KOPT-K1 (cell line): ENCODE results near the gene NUP62.

Experiments
- H3K27ac ChIP-seq: fragments of 200-600 bp; sonication (generic); 2 replicates; pipeline ENCODE4 v1.5.1; 2016; ENCODE audit warnings: antibody characterized with exemption, mild to moderate bottlenecking, low read depth, low read length; ENCODE audit not compliant: poor library complexity, severe bottlenecking
- H3K36me3 ChIP-seq: fragments of 200-600 bp; sonication (generic); 2 replicates; pipeline ENCODE4 v1.5.1; 2017; ENCODE audit warnings: antibody characterized with exemption, mild to moderate bottlenecking, low read length, moderate library complexity; ENCODE audit not compliant: insufficient read depth
- H3K9me3 ChIP-seq: fragments of 200-600 bp; sonication (generic); 2 replicates; pipeline ENCODE4 v1.5.1; 2017; ENCODE audit warnings: antibody characterized with exemption, low read length, mild to moderate bottlenecking; ENCODE audit not compliant: insufficient read depth, poor library complexity, severe bottlenecking

The NUP62 gene

DNA sequence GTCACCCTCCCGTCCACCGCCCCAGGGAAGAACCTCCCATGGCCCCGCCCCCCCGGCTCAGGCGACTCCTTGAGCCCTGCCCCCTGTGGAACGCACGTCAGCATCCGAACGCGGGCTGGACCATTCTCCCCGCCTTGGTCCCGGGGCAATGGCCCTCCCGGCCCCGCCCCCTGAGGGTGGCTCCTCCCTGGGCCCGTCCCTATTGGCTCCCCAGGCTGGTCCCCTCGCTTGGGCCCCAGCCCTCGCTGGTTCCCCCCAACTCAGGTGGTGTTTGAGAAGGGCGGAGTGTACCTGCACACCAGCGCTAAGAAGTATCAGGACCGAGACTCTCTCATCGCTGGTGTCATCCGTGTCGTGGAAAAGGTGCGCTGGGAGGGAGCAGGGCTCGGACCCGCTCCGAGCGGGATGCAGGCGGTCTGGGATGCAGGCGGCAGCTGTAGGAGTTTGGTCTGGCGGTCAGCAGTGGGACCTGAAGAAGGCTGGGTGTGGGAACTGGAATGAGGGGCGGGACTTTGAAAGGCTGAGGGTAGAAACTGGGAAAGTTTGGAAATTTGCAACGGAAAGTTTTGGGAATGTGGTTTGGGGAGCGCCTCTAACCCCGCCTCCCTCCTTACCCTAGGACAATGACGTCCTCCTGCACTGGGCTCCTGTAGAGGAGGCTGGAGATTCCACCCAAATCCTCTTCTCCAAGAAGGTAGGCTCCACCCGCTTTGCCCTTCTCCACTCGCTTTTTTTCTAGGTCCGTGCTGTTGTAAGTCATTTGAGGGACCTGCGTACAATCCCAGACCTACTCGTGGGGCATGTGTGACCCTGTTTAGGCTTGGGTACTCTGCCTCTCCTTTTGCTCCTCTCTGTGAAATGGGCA lies 51.2 kb downstream of the NUP62 start:
- Histone ChIP-seq H3K9me3 (no peaks in the 10 kb centered on the region), H3K27ac (peak overlapping the region; percentile 96), H3K36me3 (peaks cover 26% of the 10 kb centered on the region; the same call in 1 of the 2 replicates)

DNA sequence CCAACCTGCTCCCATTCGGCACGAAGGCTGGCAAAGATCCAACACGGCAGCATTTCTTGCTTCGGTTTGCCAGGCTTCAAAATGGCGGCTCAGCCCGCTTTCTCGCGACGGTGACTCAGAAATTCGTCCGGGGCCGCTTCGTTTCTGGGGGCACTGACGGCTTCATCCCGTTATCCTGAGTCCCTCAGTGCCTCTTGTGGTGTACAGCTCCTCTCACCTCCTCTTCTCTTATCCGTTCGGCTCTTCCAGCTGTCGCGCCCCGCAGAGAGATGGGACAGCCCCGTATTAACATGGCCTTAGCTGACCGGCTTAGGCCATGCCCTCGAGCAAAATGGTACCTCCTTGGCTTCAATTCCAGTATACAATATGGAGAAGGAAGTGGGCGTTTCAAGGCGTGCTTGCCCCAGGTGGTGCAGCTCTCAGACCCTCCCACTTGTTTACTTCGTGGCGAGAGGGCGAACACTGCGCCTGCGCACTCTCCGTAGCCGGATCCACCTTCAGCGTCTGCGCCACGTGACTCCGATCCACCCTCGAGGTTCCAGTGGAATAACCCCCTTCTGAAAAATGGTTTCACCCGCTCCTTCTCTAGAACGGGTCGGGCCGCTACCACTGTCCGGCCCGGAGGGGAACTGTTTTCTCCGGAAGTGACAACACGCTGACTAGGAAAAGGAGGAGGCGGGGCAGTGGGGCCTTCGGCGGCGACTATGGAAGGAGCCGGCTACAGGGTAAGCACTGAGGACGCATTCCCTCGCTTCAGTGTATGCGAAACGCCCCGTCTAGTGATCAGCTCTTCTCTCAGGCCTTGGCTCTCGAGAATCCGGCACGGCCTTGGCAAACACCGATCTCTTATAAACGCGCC lies 52.1 kb downstream of the NUP62 start, which contains the start of the genes AKT1S1 and TBC1D17:
Gene AKT1S1 (minus strand): TSS at position 336 of the 859 bp plus-strand sequence. CDS start 4,060 bp downstream, outside the sequence.
Gene TBC1D17 (plus strand): TSS at position 683 of the 859 bp plus-strand sequence. CDS start 22 bp downstream, at position 705.
- Histone ChIP-seq H3K36me3 (peaks cover 17% of the 10 kb centered on the region; the same call in 1 of the 2 replicates), H3K9me3 (no peaks in the 10 kb centered on the region), H3K27ac (peak within 1 kb of the TSS; percentile 96)

DNA sequence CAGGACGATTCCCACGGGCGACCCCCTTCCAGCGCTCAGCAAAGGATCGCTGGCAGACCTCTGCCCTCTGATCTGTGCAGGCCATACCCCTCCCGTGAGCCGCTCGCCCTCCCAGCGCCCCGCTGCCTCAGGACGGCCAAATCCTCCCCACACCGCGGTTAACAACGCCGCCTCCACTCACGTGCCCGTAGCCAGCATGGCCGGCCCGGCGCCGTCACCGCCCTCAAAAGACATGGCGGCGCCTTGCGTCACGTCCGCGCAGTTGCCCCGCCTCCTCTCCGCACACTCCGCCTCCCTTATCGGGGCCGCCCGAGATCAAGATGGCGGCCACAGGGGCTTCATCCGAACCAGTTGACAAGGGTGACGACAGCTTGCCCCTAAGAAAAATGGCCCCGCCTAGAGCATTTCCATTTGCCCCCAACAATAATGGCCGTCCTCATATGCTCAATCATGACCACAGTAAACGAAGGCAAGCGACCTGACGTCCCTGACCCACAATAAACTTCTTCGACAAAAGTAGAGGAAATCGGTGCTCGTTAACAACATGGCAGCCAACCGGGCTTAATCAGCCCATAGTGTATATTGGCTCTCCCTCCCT lies 52.8 kb downstream of the NUP62 start:
- no peaks in the 10 kb centered on the region for H3K9me3 ChIP-seq
- peak overlapping the region; percentile 96 for H3K27ac ChIP-seq
- H3K36me3 ChIP-seq: peaks cover 15% of the 10 kb centered on the region; the same call in 1 of the 2 replicates

DNA sequence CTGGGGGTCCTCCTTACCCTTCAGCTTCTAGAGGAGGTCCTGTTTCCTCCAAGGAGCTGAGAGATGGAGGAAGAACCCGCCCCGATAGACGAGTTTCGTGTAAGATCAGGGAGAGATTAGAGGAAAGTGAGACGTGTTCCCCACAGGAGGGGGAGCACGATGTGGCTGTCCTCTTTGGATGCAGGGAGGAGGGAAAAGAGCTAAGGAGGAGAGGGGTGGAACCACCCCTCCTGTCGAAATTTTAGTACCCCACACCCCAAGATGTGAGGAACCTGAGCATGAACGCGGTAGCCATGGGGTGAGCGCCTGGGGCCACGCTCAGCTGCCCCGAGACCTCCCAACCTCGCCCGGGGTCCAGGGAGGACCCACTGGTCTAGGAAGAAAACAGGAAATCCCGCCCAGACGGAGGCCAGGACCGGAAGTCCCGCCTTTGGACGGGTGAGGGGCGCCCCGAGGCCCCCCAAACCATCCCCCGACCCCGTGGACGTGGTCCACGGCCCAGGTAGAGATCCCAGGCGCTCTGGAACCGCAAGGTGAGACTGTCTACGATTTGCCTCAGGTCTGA lies 53.4 kb downstream of the NUP62 start:
- Histone ChIP-seq H3K9me3 (no peaks in the 10 kb centered on the region), H3K36me3 (peaks cover 10% of the 10 kb centered on the region; the same call in 1 of the 2 replicates), H3K27ac (peak overlapping the region; percentile 96)

DNA sequence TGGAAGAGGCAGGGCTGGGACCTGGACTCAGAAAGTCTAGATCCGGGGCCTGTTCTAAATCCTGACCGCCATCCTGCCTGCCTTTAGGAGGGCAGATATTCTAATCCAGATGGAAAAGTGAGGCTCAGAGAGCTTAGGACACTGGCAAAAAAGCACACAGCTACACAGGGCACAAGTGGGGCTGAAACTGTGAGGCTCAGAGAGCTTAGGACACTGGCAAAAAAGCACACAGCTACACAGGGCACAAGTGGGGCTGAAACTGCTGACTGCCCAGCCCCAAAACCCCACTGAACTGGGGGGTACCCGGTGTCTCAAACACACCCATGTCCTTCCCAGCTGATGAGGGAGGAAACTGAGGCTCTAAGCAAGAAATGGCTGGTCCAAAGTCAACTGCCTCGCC lies 54.1 kb downstream of the NUP62 start:
- peak overlapping the region; percentile 96 for H3K27ac ChIP-seq
- peaks cover 2% of the 10 kb centered on the region; the same call in 1 of the 2 replicates for H3K36me3 ChIP-seq

DNA sequence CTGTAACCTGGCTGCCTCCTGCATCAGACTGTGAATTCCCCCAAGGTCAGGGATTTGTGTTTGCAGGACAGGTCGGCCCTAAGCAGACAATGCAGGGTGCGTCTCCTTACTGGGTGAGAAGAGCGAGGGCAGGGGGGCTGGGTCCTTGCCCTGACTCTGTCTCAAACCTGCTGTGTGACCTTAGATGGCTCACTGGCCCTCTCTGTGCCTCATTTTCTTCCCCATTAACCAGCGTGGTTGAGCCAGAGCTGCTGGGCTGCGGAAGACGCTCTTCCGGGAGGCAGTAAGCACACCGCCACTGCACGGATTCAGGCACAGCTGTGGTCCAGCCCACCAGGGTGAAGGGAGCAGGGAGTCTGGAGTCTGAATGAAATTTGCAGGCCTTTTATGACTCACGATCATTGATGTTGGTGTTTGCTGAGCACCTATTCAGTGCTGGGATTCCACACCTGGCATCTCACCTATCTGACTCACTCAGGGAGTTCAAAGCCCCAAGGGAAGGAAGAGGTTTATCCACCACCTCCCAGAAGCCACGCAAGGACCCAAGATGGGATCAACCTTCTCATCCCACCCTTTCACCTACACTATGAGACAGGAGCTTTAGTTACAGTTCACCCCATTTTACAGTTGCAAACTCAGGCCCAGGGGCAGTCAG lies 54.7 kb downstream of the NUP62 start:
- Histone ChIP-seq H3K27ac (no peak overlapping the region), H3K36me3 (no peaks in the 10 kb centered on the region), H3K9me3 (no peaks in the 10 kb centered on the region)

More for the DNA sequence above, 54.1 kb downstream of the NUP62 start:
- H3K9me3 ChIP-seq: no peaks in the 10 kb centered on the region

- Histone ChIP-seq H3K9me3 (no peaks in the 10 kb centered on the region), H3K27ac (no peak overlapping the region), H3K36me3 (no peaks in the 10 kb centered on the region)
These were observed 55.5 kb downstream of the NUP62 start for GRCh38 chr19:49873834-49874233.

DNA sequence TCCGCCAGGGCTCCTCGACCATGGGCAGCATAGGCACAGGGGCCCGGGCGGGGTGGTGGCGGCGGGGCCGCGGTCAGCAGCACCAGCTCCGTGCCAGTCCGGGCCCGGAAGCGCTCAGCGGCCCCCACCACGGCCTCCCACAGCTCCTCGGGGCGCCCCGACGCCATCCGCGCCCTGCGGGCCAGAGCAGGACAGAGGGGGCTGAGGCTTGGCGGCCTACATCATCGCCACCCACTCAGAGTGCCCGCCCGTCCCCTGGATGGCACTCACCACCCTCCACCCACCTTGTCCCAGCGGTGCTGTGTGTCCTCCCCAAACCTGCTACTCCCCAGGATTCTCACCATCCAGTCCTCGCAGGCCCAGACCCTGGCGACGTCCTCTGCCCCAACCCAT lies 56.2 kb downstream of the NUP62 start:
- Histone ChIP-seq H3K9me3 (no peaks in the 10 kb centered on the region), H3K36me3 (no peaks in the 10 kb centered on the region), H3K27ac (no peak overlapping the region)

DNA sequence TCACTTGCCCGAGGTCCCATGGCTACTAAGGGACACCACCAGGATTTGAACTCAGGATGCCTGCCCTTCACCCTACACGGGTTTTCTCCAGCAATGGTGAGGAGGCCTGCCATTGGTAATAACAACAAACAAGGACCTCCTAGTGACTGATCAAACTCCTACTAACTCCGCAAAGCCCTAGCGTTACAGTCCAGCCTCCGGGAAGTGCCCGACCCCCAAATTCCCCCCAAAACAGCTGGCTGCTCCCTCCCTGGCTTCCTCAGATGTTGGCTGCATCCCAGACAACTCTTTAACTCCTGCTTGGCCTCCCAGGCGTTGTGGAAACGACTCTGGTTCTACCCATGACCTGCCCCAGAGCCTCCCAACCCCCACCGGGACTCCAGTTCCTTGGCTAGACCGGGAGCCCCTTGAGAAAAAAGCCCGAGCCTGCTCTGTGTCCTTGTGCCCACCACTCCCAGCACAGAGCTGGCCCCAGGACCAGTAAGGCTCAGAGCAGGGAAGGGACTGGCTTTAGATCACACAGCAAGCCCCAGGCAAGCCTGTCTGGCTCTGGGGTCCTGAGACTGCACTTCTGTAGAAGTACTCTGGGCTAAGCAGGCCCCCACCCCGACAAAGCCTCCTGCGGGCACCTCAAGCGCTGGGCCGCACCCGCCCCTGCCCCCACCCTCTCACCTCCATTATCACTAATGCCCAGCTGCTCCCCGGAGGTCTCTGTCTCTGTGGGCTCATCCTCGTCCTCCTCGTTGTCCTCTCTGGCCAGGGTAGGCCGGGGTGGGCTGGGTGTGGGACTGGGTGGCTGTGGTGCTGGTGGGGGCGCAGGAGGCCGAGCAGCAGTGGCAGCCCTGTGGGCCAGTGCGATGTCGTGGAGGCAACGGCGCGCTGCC lies 56.8 kb downstream of the NUP62 start:
- Histone ChIP-seq H3K9me3 (no peaks in the 10 kb centered on the region), H3K36me3 (no peaks in the 10 kb centered on the region), H3K27ac (no peak overlapping the region)

GRCh38 chr19:49871349-49871985 lies 57.8 kb downstream of the NUP62 start:
- H3K27ac ChIP-seq: no peak overlapping the region
- no peaks in the 10 kb centered on the region for H3K9me3 ChIP-seq
- no peaks in the 10 kb centered on the region for H3K36me3 ChIP-seq

- Histone ChIP-seq H3K36me3 (no peaks in the 10 kb centered on the region), H3K27ac (peak overlapping the region; percentile 61), H3K9me3 (no peaks in the 10 kb centered on the region)
These were observed 58.9 kb downstream of the NUP62 start for GRCh38 chr19:49870309-49870901.

DNA sequence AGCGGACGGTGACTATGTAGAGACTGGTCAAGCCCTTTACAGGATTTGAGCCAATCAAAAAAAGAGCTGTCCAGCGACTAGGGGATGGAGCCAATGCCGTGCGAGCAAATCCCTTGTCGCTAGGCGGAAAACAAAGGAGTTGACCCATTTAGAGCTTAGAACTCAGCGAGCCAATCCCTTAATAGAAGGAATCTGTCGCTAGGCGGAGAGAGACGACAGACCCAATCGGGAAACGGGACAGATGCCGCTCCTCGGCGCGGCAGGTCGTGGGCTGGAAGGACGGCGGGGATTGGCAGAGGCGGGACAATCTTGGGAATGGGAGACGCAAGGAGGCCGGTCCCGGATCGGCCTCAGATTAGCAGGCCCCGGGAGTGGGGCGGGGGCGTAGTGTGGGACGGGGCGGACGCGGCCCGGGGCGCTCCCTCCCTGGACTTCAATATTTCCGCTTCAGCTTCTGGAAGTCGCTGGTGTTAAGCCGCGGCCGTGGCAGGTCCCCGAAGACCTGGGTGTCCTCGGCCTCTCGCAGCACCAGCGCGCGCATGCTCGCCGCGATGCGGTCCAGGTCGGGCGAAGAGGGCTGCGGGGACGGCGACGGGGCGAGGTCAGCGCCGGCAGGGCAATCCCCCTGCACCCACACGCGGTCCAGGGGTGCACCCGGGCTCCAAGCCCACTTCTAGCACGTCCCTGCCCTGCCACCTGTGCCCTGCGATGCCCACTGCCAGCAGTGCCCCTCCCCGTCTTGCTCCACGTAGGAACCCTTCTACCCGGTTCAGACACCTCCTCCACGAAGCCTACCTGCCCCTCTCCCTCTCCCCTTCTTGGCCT lies 59.6 kb downstream of the NUP62 start:
- peak overlapping the region; percentile 61 for H3K27ac ChIP-seq
- H3K9me3 ChIP-seq: no peaks in the 10 kb centered on the region
- H3K36me3 ChIP-seq: peaks cover 5% of the 10 kb centered on the region
